Measurements from ENCODE around the gene ATP8A2. TPM values are rescaled to one million over a fixed set of nuclear protein-coding genes. Genes with fewer than 3 reads are reported as not detected.

The ATP8A2 gene
- total RNA-seq, 1 donor = 0.72 TPM

DNA sequence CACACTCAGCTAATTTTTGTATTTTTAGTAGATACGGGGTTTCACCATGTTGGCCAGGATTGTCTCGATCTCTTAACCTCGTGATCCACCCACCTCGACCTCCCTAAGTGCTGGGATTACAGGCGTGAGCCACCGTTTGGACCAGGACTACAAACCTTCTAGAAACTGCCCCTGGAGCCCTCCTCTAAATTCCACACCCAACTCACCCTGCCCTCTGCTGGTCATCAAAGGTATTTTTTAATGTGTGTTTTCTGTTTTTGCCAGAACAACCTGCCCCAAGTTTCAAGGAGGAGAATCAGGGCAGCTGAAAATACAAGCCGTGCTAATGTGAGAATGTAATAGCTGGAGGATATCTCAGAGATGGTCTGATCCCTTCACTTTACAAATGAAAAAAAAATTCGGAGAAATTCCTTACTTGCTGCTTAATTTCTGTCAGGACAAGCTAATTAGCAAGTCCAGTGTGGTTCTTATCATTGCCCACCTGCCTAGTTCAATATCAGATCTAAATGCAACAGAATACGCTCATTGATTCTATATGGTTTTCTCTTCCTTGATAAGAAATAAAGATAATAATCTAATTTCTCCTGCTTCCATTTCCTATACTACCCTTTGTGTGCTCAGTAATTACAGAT, 4.1 kb downstream of the ATP8A2 start:
- no peaks in the 10 kb centered on the region for H3K79me2 ChIP-seq (ENCODE audit: insufficient read depth, low read length)
- no peak overlapping the region for H3K4me2 ChIP-seq (ENCODE audit: insufficient read depth, low read length)
- no peaks in the 10 kb centered on the region for H3K4me1 ChIP-seq (ENCODE audit: insufficient read depth, low read length)
- H3K27me3 ChIP-seq (ENCODE audit: insufficient read depth, low read length) = peaks cover 42% of the 10 kb centered on the region
- H3K4me3 ChIP-seq (ENCODE audit: insufficient read depth, low read length) = no peak overlapping the region
- H2AFZ ChIP-seq (ENCODE audit: low read length) = no peak overlapping the region
- peak; percentile 62 for TF ChIP-seq CTCF (IDR thresholded peaks at IDR 0.05; ENCODE audit: extremely low read depth, low read depth, low read length)
- H3K27ac ChIP-seq (ENCODE audit: low read depth, low read length) = no peak overlapping the region
- DNase-seq (ENCODE audit: insufficient read length, low spot score, missing footprints) = peak; percentile 80
- no peaks in the 10 kb centered on the region for H3K36me3 ChIP-seq (ENCODE audit: insufficient read depth, low read length)
- no peaks in the 10 kb centered on the region for H4K20me1 ChIP-seq (ENCODE audit: insufficient read depth, low read length)
- H3K9me3 ChIP-seq (ENCODE audit: low read depth, low read length) = no peaks in the 10 kb centered on the region

- TF ChIP-seq CTCF (IDR thresholded peaks at IDR 0.05; ENCODE audit: extremely low read depth, low read depth, low read length) = no peak
- Histone ChIP-seq H3K4me2 (ENCODE audit: insufficient read depth, low read length) (no peak overlapping the region), H3K36me3 (ENCODE audit: insufficient read depth, low read length) (no peaks in the 10 kb centered on the region), H3K27ac (ENCODE audit: low read depth, low read length) (no peak overlapping the region), H3K79me2 (ENCODE audit: insufficient read depth, low read length) (no peaks in the 10 kb centered on the region), H3K27me3 (ENCODE audit: insufficient read depth, low read length) (peaks cover 29% of the 10 kb centered on the region), H3K9me3 (ENCODE audit: low read depth, low read length) (no peaks in the 10 kb centered on the region), H3K4me1 (ENCODE audit: insufficient read depth, low read length) (no peaks in the 10 kb centered on the region), H3K4me3 (ENCODE audit: insufficient read depth, low read length) (no peak overlapping the region), H4K20me1 (ENCODE audit: insufficient read depth, low read length) (no peaks in the 10 kb centered on the region), H2AFZ (ENCODE audit: low read length) (no peak overlapping the region)
- DNase-seq (ENCODE audit: insufficient read length, low spot score, missing footprints) = no peak
These were observed 5.6 kb downstream of the ATP8A2 start for GRCh38 chr13:25377244-25377962.

DNA sequence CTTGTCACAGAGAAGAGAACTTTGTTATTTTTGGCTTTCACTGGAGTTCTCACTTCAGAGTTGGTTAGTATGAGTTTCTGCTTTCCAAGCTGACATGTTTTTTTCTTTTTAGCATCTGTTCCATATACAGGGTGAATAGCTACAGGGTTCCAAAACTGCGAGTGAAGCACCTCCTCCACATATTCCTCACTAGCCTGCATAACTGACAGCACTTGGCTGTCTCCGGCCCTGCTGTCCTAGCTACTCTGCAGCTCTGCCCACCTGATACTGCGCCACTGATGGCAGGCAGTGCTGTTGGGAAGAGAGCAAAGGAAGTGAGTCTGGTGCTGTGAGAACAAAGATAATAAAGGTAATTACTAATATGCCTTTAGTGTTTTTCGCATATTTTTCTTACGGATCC, 6.8 kb downstream of the ATP8A2 start:
- H3K27ac ChIP-seq (ENCODE audit: low read depth, low read length) = no peak overlapping the region
- no peak overlapping the region for H3K4me3 ChIP-seq (ENCODE audit: insufficient read depth, low read length)
- no peaks in the 10 kb centered on the region for H3K36me3 ChIP-seq (ENCODE audit: insufficient read depth, low read length)
- no peaks in the 10 kb centered on the region for H3K4me1 ChIP-seq (ENCODE audit: insufficient read depth, low read length)
- no peak for TF ChIP-seq CTCF (IDR thresholded peaks at IDR 0.05; ENCODE audit: extremely low read depth, low read depth, low read length)
- DNase-seq (ENCODE audit: insufficient read length, low spot score, missing footprints) = no peak
- H3K27me3 ChIP-seq (ENCODE audit: insufficient read depth, low read length) = peaks cover 18% of the 10 kb centered on the region
- H4K20me1 ChIP-seq (ENCODE audit: insufficient read depth, low read length) = no peaks in the 10 kb centered on the region
- no peak overlapping the region for H3K4me2 ChIP-seq (ENCODE audit: insufficient read depth, low read length)
- H3K9me3 ChIP-seq (ENCODE audit: low read depth, low read length) = no peaks in the 10 kb centered on the region
- H2AFZ ChIP-seq (ENCODE audit: low read length) = no peak overlapping the region
- no peaks in the 10 kb centered on the region for H3K79me2 ChIP-seq (ENCODE audit: insufficient read depth, low read length)

DNA sequence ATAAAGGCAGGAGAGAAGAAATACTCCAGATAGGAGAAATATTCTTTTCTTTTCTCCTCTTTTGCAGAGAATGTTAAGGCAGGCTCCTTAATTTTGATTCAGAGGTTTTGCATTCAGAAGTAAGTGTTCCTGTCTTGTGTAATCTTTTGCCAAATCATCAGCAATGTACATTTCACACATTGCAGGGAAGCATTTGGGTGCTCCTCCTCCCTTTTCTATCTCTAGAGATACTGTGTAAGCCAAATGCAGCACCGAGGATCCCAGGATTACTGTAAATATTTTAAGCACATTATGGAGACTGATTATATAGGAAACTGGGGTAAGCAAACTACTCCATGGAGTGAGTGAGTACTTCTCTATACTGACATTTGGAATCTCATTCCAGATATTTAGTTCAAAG, 7.2 kb downstream of the ATP8A2 start:
- TF ChIP-seq CTCF (IDR thresholded peaks at IDR 0.05; ENCODE audit: extremely low read depth, low read depth, low read length) = no peak

More for the DNA sequence above, 7.2 kb downstream of the ATP8A2 start:
- H3K27ac ChIP-seq (ENCODE audit: low read depth, low read length) = no peak overlapping the region
- H3K4me1 ChIP-seq (ENCODE audit: insufficient read depth, low read length) = no peaks in the 10 kb centered on the region
- H3K4me3 ChIP-seq (ENCODE audit: insufficient read depth, low read length) = no peak overlapping the region
- H3K9me3 ChIP-seq (ENCODE audit: low read depth, low read length) = no peaks in the 10 kb centered on the region
- no peaks in the 10 kb centered on the region for H4K20me1 ChIP-seq (ENCODE audit: insufficient read depth, low read length)
- H3K36me3 ChIP-seq (ENCODE audit: insufficient read depth, low read length) = no peaks in the 10 kb centered on the region
- H3K4me2 ChIP-seq (ENCODE audit: insufficient read depth, low read length) = no peak overlapping the region
- H2AFZ ChIP-seq (ENCODE audit: low read length) = no peak overlapping the region
- DNase-seq (ENCODE audit: insufficient read length, low spot score, missing footprints) = no peak
- no peaks in the 10 kb centered on the region for H3K79me2 ChIP-seq (ENCODE audit: insufficient read depth, low read length)
- peaks cover 13% of the 10 kb centered on the region for H3K27me3 ChIP-seq (ENCODE audit: insufficient read depth, low read length)

Data from osteoblast (primary cell).